HEK293 (cell line): Measurements from ENCODE around the gene VAV2.

Experiments used
- REPIN1 ChIP-seq: fragments of 450-650 bp; formaldehyde crosslinking; IDR thresholded peaks from 2 replicates; pipeline ENCODE4 v1.5.1; 2017; ENCODE audit warnings: missing biosample characterization, missing genetic modification characterization, low read depth
- ZNF133 ChIP-seq: fragments of 450-650 bp; formaldehyde crosslinking; IDR thresholded peaks from 2 replicates; pipeline ENCODE4 v1.5.1; 2016; ENCODE audit warnings: missing biosample characterization, missing genetic modification characterization
- ZNF311 ChIP-seq: fragments of 450-650 bp; formaldehyde crosslinking; IDR thresholded peaks from 2 replicates; pipeline ENCODE4 v1.5.1; 2017; ENCODE audit warnings: missing biosample characterization, missing genetic modification characterization, borderline replicate concordance
- ZNF48 ChIP-seq: fragments of 450-650 bp; formaldehyde crosslinking; IDR thresholded peaks from 2 replicates; pipeline ENCODE4 v1.5.1; 2016; ENCODE audit warnings: missing biosample characterization, missing genetic modification characterization
- ZNF555 ChIP-seq: fragments of 450-650 bp; formaldehyde crosslinking; conservative IDR thresholded peaks from 2 replicates; pipeline ENCODE4 v1.5.1; 2017; ENCODE audit warnings: missing biosample characterization, mild to moderate bottlenecking, missing genetic modification characterization, inconsistent platforms
- ZNF558 ChIP-seq: fragments of 450-650 bp; formaldehyde crosslinking; IDR thresholded peaks from 2 replicates; pipeline ENCODE4 v1.5.1; 2016; ENCODE audit warnings: missing biosample characterization, missing genetic modification characterization
- TF ChIP-seq, protein P1 (sequence below): fragments of 450-650 bp; formaldehyde crosslinking; IDR thresholded peaks from 2 replicates; pipeline ENCODE4 v1.5.1; 2016; ENCODE audit warnings: missing biosample characterization, missing genetic modification characterization

DNA sequence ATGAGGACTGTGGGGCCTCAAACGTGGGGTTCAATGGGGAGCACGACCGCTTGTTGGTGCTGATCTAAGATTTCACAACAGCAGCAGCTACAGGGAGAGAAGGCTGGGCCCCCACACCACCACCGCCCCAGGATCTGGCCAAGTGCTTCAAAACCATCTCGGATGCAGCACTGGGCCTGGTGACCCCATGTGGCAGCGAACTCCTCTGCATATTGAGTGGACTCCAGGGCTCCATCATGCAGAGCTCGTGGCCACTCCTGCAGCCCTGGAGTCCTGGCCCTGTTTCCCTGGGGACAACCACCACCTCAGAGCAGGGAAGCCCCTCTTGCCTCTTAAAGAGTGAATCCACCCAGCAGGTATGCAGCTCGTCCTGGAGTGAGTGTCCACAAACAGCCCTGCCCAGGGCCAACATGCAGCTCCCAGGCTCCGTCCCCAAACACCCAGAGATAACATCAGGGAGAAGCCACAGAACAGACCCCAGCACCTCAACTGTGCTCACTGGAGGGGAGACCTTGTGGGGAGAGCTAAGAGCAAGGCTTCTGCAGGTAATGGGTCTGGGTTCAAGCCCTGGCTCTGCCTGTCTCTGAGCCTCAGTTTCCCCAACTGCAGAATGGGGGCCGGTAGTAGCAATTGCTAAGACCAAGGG is 150.8 kb downstream of the VAV2 start:
- no peak for TF ChIP-seq ZNF311 (tag by site-specific recombination)
- TF ChIP-seq, protein P1, sequence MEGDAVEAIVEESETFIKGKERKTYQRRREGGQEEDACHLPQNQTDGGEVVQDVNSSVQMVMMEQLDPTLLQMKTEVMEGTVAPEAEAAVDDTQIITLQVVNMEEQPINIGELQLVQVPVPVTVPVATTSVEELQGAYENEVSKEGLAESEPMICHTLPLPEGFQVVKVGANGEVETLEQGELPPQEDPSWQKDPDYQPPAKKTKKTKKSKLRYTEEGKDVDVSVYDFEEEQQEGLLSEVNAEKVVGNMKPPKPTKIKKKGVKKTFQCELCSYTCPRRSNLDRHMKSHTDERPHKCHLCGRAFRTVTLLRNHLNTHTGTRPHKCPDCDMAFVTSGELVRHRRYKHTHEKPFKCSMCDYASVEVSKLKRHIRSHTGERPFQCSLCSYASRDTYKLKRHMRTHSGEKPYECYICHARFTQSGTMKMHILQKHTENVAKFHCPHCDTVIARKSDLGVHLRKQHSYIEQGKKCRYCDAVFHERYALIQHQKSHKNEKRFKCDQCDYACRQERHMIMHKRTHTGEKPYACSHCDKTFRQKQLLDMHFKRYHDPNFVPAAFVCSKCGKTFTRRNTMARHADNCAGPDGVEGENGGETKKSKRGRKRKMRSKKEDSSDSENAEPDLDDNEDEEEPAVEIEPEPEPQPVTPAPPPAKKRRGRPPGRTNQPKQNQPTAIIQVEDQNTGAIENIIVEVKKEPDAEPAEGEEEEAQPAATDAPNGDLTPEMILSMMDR (tag by site-specific recombination) = no peak
- no peak for TF ChIP-seq ZNF555
- TF ChIP-seq ZNF558 = no peak
- no peak for TF ChIP-seq ZNF48
- TF ChIP-seq ZNF133 (tag by site-specific recombination) = no peak
- no peak for TF ChIP-seq REPIN1 (tag by site-specific recombination)
